ENCODE measurements around the gene CENPO.

DNA sequence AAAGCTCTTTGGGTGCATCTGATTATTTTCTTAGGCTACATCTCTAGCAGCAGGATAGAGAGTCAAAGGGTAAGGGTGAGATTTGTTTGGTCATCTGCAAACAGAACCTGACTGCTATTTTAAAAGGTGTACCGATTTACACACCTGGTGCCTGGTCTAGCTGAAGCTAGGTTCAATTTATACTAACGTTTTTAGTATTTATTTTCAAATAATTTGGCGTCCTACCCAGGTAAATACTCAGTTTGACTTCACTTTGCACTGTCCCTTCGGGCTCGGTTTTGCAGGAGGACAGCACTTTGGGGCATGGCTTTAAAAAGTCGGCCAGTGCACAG, 717 bp upstream of the CENPO start:
- TF ChIP-seq, protein P1, sequence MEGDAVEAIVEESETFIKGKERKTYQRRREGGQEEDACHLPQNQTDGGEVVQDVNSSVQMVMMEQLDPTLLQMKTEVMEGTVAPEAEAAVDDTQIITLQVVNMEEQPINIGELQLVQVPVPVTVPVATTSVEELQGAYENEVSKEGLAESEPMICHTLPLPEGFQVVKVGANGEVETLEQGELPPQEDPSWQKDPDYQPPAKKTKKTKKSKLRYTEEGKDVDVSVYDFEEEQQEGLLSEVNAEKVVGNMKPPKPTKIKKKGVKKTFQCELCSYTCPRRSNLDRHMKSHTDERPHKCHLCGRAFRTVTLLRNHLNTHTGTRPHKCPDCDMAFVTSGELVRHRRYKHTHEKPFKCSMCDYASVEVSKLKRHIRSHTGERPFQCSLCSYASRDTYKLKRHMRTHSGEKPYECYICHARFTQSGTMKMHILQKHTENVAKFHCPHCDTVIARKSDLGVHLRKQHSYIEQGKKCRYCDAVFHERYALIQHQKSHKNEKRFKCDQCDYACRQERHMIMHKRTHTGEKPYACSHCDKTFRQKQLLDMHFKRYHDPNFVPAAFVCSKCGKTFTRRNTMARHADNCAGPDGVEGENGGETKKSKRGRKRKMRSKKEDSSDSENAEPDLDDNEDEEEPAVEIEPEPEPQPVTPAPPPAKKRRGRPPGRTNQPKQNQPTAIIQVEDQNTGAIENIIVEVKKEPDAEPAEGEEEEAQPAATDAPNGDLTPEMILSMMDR (conservative IDR thresholded peaks at IDR 0.05; ENCODE audit: low read depth, low read length) = no peak
- no peak for TF ChIP-seq RAD21 (IDR thresholded peaks at IDR 0.05; ENCODE audit: low read length)
- TF ChIP-seq POLR2A (IDR thresholded peaks at IDR 0.05; ENCODE audit: low read depth, low read length) = no peak
- TF ChIP-seq MAFK (IDR thresholded peaks at IDR 0.05; ENCODE audit: low read depth, low read length) = no peak
